HepG2 (cell line): ENCODE data around the gene ADARB1.

Experiments used
- EZH2 ChIP-seq: conservative IDR thresholded peaks from 2 replicates; pipeline ENCODE4 v1.6.1; 2012; ENCODE audit warnings: mild to moderate bottlenecking, low read depth, low read length, moderate library complexity
- GATA4 ChIP-seq: sonication (generic); IDR thresholded peaks from 2 replicates; pipeline ENCODE4 v1.6.1; 2016; ENCODE audit warnings: antibody characterized with exemption, low read depth, borderline replicate concordance
- MXD4 ChIP-seq: IDR thresholded peaks from 2 replicates; pipeline ENCODE4 v1.6.1; 2016; ENCODE audit warnings: mild to moderate bottlenecking, missing biosample characterization, missing genetic modification reagents
- MYC ChIP-seq: sonication (generic); formaldehyde crosslinking; IDR thresholded peaks from 2 replicates; pipeline ENCODE4 v1.9.0; 2021; ENCODE audit warnings: missing genetic modification reagents, borderline replicate concordance
- SMC3 ChIP-seq: IDR thresholded peaks from 2 replicates; pipeline ENCODE4 v1.6.1; 2011; ENCODE audit warnings: low read length, improper control_type of control experiment
- TCF12 ChIP-seq, 2 experiments: fragments of 450-650 bp in 1 of 2; sonication (generic) in 1 of 2; formaldehyde crosslinking in 1 of 2; IDR thresholded peaks; 2 replicates each; pipeline versions ENCODE4 v1.6.1 to v1.8.0; 2017 to 2022; ENCODE audit warnings: antibody characterized with exemption in 1 of 2, mild to moderate bottlenecking in 1 of 2, missing genetic modification reagents in 1 of 2, moderate library complexity in 1 of 2
- ZBTB7A ChIP-seq: sonication (generic); formaldehyde crosslinking; IDR thresholded peaks from 2 replicates; pipeline ENCODE4 v1.8.0; 2022; ENCODE audit warnings: mild to moderate bottlenecking, missing genetic modification reagents
- TF ChIP-seq, protein P1 (sequence below): sonication (generic); formaldehyde crosslinking; IDR thresholded peaks from 2 replicates; pipeline ENCODE4 v1.4.0; 2020; ENCODE audit warnings: missing genetic modification reagents
- TF ChIP-seq, protein P2 (sequence below): sonication (generic); formaldehyde crosslinking; IDR thresholded peaks from 2 replicates; pipeline ENCODE4 v1.5.0; 2020; ENCODE audit warnings: mild to moderate bottlenecking, missing genetic modification reagents, moderate library complexity

DNA sequence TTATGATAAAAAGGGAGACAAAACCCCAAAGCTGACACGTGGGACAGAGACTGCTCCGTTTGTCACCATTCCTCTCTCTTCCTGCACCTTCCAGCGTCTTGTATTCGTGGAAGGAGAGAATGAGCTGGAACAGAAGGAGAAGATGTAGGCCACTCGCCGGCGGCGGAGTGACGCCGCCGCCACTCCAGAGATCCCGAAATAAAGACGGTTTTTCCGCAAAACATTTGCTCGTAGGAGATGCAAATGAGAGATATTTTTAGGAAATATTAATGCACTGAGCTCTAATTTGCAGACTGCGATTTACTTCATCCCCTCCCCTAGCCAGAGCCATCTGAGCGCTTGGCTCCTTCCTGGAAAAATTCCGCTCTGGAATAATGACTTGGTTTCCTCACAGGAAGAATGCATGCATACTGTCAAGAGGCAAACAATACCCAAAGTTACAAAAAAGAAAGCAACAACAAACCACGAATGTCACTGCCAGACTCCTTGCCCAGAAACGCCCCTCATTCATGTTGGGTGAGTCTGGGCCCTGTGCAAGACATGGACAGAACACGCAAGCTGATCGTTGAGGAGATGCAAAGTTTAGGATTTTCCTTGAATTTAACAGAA lies 18.0 kb upstream of the ADARB1 start:
- TF ChIP-seq, protein P1, sequence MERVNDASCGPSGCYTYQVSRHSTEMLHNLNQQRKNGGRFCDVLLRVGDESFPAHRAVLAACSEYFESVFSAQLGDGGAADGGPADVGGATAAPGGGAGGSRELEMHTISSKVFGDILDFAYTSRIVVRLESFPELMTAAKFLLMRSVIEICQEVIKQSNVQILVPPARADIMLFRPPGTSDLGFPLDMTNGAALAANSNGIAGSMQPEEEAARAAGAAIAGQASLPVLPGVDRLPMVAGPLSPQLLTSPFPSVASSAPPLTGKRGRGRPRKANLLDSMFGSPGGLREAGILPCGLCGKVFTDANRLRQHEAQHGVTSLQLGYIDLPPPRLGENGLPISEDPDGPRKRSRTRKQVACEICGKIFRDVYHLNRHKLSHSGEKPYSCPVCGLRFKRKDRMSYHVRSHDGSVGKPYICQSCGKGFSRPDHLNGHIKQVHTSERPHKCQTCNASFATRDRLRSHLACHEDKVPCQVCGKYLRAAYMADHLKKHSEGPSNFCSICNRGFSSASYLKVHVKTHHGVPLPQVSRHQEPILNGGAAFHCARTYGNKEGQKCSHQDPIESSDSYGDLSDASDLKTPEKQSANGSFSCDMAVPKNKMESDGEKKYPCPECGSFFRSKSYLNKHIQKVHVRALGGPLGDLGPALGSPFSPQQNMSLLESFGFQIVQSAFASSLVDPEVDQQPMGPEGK (CRISPR knock-in tag): no peak
- TF ChIP-seq MYC (CRISPR knock-in tag): no peak
- no peak for TF ChIP-seq TCF12 (IDR thresholded peaks at IDR 0.05)
- no peak for TF ChIP-seq TCF12 (CRISPR knock-in tag; IDR thresholded peaks at IDR 0.05)
- TF ChIP-seq ZBTB7A (CRISPR knock-in tag): no peak
- no peak for TF ChIP-seq EZH2
- no peak for TF ChIP-seq GATA4
- TF ChIP-seq SMC3: no peak
- no peak for TF ChIP-seq MXD4 (CRISPR knock-in tag)
- TF ChIP-seq, protein P2, sequence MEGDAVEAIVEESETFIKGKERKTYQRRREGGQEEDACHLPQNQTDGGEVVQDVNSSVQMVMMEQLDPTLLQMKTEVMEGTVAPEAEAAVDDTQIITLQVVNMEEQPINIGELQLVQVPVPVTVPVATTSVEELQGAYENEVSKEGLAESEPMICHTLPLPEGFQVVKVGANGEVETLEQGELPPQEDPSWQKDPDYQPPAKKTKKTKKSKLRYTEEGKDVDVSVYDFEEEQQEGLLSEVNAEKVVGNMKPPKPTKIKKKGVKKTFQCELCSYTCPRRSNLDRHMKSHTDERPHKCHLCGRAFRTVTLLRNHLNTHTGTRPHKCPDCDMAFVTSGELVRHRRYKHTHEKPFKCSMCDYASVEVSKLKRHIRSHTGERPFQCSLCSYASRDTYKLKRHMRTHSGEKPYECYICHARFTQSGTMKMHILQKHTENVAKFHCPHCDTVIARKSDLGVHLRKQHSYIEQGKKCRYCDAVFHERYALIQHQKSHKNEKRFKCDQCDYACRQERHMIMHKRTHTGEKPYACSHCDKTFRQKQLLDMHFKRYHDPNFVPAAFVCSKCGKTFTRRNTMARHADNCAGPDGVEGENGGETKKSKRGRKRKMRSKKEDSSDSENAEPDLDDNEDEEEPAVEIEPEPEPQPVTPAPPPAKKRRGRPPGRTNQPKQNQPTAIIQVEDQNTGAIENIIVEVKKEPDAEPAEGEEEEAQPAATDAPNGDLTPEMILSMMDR: no peak
